NCI-H82 treated with DMSO at 0.1 percent for 48 hours (cell line): ENCODE measurements around the gene CYP27A1.

ENCODE experiments used
- DNase-seq: peaks from one replicate; lab custom pipeline; 2025; ENCODE audit not compliant: unreplicated experiment; lab: John Stamatoyannopoulos, UW

Gene CYP27A1

GRCh38 chr2:218781691-218782527, at the start of gene CYP27A1:
CYP27A1 (plus strand) TSS chr2:218782147; CDS start chr2:218782183, 36 bp downstream.
- no peak for DNase-seq

GRCh38 chr2:218732761-218733158, 49.2 kb upstream of the CYP27A1 start:
- no peak for DNase-seq

GRCh38 chr2:218733171-218734021, 48.6 kb upstream of the CYP27A1 start:
- no peak for DNase-seq

- DNase-seq = no peak
Observed at GRCh38 chr2:218734190-218734975, 47.6 kb upstream of the CYP27A1 start.

GRCh38 chr2:218736531-218736930, 45.4 kb upstream of the CYP27A1 start:
- DNase-seq = no peak

GRCh38 chr2:218743068-218743467, 38.9 kb upstream of the CYP27A1 start:
- DNase-seq = no peak

- no peak for DNase-seq
Observed at GRCh38 chr2:218744615-218745014, 37.3 kb upstream of the CYP27A1 start.

GRCh38 chr2:218745160-218745558, 36.8 kb upstream of the CYP27A1 start:
- no peak for DNase-seq

GRCh38 chr2:218745559-218746469, 36.1 kb upstream of the CYP27A1 start:
- DNase-seq = no peak

- DNase-seq = no peak
Observed at GRCh38 chr2:218746470-218746795, 35.5 kb upstream of the CYP27A1 start.

GRCh38 chr2:218746960-218747359, 35.0 kb upstream of the CYP27A1 start:
- no peak for DNase-seq

- no peak for DNase-seq
Observed at GRCh38 chr2:218748741-218749441, 33.1 kb upstream of the CYP27A1 start.

GRCh38 chr2:218754201-218754600, 27.7 kb upstream of the CYP27A1 start:
- no peak for DNase-seq

GRCh38 chr2:218754781-218755180, 27.2 kb upstream of the CYP27A1 start:
- DNase-seq = no peak

GRCh38 chr2:218755198-218755566, 26.8 kb upstream of the CYP27A1 start:
- no peak for DNase-seq

GRCh38 chr2:218755567-218756404, 26.2 kb upstream of the CYP27A1 start:
- no peak for DNase-seq

GRCh38 chr2:218756599-218757377, 25.2 kb upstream of the CYP27A1 start:
- DNase-seq = no peak

GRCh38 chr2:218761795-218762194, 20.2 kb upstream of the CYP27A1 start:
- no peak for DNase-seq
